ENCODE results near the gene MYBPC2.

MYBPC2 gene

DNA sequence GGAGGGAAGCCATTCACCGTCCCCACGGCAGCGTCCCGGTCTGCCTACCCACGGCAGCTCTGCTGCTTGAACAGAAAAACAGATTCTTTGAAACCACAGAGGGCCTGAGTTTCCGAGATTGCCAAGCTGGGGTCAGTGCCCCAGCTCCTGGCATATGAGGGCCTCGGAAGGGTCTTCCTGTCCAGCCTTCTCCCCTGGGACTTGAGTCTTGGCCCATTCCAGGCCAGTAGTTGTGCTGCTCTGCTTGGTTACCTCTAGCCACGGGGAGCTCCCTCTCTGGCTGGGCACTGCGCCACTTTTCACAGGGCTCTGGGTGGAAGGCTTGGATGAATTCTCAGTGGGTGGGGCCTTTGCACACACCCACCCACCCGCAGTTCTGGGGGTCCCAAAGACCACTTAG is 22.6 kb upstream of the MYBPC2 start:
- no peak for DNase-seq

GRCh38 chr19:50412419-50412818 is 20.3 kb upstream of the MYBPC2 start:
- no peak for DNase-seq

GRCh38 chr19:50413096-50413495 is 19.6 kb upstream of the MYBPC2 start:
- no peak for DNase-seq

DNA sequence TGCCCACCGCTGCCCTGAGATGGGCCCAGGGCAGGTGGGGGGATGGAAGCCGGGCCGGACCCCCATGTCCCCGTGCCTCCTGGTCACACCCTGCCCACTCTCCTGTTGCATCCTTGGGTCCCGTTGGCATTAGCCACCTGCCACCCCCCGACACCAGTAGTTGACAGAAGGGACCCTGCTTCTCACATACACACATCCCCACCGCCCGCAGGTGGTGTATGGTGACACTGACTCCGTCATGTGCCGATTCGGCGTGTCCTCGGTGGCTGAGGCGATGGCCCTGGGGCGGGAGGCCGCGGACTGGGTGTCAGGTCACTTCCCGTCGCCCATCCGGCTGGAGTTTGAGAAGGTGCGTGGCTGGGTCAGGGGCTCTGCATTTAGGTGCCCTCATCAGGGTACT is 19.2 kb upstream of the MYBPC2 start:
- no peak for DNase-seq

DNA sequence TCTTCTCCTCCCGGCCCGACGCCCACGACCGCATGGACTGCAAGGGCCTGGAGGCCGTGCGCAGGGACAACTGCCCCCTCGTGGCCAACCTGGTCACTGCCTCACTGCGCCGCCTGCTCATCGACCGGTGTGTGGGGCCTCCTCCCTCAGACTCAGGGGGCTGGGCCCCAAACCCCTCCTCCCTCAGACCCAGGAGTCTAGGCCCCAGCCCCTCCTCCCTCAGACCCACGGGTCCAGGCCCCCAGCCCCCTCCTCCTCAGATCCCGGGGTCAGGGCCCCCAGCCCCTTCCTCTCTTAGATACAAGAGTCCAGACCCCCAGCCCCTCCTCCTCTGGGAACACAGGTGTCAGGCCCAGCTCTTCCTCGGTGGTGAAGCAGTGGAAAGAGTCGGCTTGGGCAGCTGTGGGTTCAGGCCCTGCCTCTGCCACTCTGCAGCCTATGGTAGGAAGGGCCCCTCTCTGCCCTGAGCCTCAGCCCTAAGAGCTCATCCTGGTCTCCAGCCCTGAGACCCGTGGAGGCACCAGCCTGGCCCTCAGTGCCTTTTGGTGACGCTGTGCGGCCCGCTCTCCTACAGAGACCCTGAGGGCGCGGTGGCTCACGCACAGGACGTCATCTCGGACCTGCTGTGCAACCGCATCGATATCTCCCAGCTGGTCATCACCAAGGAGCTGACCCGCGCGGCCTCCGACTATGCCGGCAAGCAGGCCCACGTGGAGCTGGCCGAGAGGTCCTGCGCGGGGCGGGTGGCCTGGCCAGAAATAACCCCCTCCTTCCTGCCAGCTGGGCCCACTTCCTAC is 17.6 kb upstream of the MYBPC2 start:
- DNase-seq = peak; percentile 82

DNA sequence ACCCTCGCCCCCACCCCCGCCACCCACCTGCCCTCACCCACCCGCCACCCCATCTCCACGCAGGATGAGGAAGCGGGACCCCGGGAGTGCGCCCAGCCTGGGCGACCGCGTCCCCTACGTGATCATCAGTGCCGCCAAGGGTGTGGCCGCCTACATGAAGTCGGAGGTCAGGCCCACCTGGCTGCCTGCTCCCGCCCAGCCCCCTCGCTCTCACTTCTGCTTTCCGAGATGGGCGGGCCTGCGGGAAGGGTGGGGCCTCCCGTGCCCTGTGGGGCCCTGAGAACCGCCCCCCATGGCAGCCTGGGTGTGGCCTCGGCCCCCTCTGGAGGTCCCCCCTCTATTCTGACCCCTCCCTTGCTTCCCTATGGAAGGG is 17.0 kb upstream of the MYBPC2 start:
- DNase-seq = peak; percentile 88

DNA sequence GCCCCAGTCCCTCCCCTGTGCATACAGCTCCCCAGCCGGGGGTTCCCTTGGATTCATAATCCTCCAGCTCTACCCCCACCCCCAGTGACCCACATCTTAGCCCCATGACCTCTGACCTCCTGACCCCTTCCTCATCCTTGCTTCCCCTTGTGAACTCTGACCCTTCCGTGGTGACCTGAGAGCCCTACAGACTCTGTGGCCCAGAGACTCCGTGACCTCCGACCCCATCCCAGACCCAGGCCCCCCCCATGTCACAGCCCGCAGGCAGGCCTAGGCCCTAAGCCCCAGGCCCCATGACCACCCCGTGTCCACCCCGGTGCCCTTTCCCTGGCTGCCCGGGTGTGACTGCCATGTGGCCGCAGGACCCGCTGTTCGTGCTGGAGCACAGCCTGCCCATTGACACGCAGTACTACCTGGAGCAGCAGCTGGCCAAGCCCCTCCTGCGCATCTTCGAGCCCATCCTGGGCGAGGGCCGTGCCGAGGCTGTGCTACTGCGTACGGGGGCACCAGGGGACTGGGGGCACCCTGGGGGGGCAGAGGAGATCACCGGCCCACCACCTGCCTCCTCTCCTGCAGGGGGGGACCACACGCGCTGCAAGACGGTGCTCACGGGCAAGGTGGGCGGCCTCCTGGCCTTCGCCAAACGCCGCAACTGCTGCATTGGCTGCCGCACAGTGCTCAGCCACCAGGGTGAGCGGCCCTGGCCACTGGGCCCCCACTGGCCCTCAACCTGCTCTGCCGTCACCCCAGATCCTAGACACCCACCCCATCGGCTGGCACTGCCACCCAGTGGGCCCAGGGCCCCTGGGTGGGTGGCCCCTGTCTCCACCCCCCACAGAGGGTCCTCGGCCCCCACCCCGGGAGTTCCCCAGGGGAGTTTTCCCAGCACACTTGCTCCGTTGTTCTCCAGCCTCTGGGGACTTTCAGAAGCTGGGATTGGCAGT is 16.4 kb upstream of the MYBPC2 start:
- DNase-seq = no peak

DNA sequence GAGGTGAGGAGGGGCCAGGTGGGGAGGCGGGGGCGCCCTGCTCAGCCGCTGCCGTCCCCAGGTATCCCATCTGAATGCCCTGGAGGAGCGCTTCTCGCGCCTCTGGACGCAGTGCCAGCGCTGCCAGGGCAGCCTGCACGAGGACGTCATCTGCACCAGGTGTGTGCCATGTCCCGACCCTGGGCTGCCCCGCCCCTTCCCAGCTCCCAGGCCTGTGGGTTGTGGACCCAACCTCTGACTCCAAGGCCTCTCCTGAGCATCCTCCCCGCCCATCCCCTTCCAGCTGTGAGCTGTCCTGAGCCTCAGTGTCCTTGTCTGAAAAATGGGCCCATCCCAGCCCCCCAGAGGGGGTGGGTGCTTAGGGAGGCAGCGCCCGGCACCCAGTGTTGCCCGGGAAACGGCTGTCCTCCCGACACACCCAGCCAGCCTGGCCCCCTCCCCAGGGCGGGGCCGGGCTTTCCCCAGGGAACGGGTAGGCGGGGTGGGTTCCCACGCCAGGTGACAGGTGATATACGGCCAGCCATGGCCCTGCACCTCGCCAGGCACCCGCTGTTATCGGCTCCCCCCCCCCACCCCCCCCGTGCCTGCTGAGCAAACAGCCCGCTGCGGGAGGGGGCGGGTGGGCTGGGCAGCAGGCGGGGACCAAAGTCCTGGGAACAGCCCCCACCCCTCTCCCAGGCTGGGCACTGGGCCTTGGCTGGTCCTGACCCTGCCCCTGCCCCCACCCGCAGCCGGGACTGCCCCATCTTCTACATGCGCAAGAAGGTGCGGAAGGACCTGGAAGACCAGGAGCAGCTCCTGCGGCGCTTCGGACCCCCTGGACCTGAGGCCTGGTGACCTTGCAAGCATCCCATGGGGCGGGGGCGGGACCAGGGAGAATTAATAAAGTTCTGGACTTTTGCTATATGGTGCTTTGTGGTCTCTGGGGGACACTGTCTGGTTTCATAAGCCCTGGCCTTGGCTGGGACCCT is 15.3 kb upstream of the MYBPC2 start:
- DNase-seq = peak; percentile 44

- peak; percentile 61 for DNase-seq
Measured at GRCh38 chr19:50418176-50419021, 14.3 kb upstream of the MYBPC2 start, which contains the start of gene SPIB. TSS of gene SPIB (plus strand) at chr19:50418938. CDS start at chr19:50418963, 25 bp downstream.

DNA sequence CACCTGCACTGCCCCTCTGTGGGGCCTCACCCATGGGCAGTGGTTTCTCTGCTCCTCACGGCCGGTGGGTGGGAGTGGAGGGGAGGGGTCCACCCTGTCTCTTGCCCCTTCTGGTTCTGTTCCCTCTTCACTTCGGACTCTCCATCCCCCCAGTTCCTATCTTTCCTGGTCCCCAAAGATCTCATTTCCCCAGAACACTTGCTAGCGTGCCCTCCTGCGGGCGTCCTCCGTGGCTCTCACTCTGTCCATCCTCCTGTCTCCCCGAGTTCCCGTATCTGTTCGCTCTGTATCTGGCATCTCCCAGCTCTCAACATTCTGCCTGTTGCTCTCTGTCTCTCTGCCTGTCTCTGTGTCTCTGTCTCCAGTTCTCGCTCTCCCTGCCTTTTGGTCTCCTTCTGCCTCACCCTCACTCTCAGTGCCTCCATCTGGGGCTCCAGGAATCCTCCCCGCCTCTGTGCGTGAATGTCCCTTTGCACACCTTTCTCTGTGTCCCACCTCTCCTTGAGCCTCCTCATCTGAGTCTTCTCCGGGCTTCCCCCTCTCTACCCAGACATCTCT is 13.6 kb upstream of the MYBPC2 start:
- DNase-seq = no peak

GRCh38 chr19:50419580-50420035 is 13.1 kb upstream of the MYBPC2 start:
- DNase-seq = peak; percentile 41

GRCh38 chr19:50420127-50420526 is 12.6 kb upstream of the MYBPC2 start:
- no peak for DNase-seq

- DNase-seq = no peak
Measured at GRCh38 chr19:50420808-50421207, 11.9 kb upstream of the MYBPC2 start.

- DNase-seq = no peak
Measured at GRCh38 chr19:50422397-50423278, 10.1 kb upstream of the MYBPC2 start.

DNA sequence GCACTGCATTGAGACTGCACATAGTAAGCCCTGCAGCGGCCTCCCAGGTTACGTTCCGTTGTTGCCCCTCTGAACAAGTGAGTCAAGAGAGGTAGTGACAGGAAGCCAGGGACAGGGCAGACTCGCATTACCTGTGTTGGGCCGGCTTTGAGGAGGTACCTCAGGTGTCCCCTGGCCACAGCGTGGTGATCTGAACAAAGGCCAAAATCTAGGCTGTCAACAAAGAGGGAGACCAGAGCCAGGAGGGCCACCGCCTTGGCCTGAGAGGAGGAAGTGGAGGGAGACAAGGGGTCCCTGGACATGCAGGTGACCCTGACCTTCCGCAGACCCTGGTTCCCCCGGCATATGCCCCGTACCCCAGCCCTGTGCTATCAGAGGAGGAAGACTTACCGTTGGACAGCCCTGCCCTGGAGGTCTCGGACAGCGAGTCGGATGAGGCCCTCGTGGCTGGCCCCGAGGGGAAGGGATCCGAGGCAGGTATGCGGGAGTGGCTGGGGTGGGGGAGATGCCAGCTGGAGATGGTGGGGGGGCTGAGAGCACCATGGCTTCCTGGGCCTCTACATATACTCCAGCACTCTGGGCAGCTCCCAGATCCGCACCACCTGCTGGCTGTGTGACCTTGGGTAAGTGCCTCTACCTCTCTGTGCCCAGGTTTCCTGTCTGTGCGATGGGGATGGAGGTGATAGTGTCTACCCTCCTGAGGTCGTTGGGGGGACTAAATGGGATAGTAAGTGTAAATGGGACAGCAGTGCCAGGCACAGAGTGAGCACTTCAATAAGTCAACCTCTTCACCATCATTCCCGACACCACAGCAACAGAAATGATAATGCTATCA is 9.2 kb upstream of the MYBPC2 start:
- no peak for DNase-seq

- DNase-seq = no peak
Measured at GRCh38 chr19:50425581-50425980, 7.1 kb upstream of the MYBPC2 start.

- DNase-seq = no peak
Measured at GRCh38 chr19:50427318-50427925, 5.3 kb upstream of the MYBPC2 start.

DNA sequence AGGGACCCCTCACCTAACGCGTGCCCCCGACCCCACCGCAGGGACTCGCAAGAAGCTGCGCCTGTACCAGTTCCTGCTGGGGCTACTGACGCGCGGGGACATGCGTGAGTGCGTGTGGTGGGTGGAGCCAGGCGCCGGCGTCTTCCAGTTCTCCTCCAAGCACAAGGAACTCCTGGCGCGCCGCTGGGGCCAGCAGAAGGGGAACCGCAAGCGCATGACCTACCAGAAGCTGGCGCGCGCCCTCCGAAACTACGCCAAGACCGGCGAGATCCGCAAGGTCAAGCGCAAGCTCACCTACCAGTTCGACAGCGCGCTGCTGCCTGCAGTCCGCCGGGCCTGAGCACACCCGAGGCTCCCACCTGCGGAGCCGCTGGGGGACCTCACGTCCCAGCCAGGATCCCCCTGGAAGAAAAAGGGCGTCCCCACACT is 4.7 kb upstream of the MYBPC2 start:
- DNase-seq = peak; percentile 85
